ENCODE measurements around the gene NRK. TPM values are rescaled to one million over a fixed set of nuclear protein-coding genes. Genes with fewer than 3 reads are reported as not detected.

Gene NRK, protein sequence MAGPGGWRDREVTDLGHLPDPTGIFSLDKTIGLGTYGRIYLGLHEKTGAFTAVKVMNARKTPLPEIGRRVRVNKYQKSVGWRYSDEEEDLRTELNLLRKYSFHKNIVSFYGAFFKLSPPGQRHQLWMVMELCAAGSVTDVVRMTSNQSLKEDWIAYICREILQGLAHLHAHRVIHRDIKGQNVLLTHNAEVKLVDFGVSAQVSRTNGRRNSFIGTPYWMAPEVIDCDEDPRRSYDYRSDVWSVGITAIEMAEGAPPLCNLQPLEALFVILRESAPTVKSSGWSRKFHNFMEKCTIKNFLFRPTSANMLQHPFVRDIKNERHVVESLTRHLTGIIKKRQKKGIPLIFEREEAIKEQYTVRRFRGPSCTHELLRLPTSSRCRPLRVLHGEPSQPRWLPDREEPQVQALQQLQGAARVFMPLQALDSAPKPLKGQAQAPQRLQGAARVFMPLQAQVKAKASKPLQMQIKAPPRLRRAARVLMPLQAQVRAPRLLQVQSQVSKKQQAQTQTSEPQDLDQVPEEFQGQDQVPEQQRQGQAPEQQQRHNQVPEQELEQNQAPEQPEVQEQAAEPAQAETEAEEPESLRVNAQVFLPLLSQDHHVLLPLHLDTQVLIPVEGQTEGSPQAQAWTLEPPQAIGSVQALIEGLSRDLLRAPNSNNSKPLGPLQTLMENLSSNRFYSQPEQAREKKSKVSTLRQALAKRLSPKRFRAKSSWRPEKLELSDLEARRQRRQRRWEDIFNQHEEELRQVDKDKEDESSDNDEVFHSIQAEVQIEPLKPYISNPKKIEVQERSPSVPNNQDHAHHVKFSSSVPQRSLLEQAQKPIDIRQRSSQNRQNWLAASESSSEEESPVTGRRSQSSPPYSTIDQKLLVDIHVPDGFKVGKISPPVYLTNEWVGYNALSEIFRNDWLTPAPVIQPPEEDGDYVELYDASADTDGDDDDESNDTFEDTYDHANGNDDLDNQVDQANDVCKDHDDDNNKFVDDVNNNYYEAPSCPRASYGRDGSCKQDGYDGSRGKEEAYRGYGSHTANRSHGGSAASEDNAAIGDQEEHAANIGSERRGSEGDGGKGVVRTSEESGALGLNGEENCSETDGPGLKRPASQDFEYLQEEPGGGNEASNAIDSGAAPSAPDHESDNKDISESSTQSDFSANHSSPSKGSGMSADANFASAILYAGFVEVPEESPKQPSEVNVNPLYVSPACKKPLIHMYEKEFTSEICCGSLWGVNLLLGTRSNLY (N-terminal part only)
- 5.0 TPM for total RNA-seq
- 7.9 TPM for polyA plus RNA-seq (ENCODE audit: insufficient read depth, low read depth, low replicate concordance)
- long read RNA-seq, donor 1, result 0 reads
- long read RNA-seq, donor 2, result 0 reads
- long read RNA-seq, donor 3, result 0 reads
- long read RNA-seq, donor 4, result 0 reads
- long read RNA-seq, donor 5, result 0 reads
- long read RNA-seq, donor 6, result 0 reads
- long read RNA-seq, donor 7, partial matches to known transcripts, result 0 of 1 reads
- long read RNA-seq, donor 7, other reads (novel, unspliced or antisense), result 1 of 1 reads
- long read RNA-seq, donor 8, result 0 reads
- long read RNA-seq, donor 9, result 0 reads
- long read RNA-seq, donor 10, result 0 reads

DNA sequence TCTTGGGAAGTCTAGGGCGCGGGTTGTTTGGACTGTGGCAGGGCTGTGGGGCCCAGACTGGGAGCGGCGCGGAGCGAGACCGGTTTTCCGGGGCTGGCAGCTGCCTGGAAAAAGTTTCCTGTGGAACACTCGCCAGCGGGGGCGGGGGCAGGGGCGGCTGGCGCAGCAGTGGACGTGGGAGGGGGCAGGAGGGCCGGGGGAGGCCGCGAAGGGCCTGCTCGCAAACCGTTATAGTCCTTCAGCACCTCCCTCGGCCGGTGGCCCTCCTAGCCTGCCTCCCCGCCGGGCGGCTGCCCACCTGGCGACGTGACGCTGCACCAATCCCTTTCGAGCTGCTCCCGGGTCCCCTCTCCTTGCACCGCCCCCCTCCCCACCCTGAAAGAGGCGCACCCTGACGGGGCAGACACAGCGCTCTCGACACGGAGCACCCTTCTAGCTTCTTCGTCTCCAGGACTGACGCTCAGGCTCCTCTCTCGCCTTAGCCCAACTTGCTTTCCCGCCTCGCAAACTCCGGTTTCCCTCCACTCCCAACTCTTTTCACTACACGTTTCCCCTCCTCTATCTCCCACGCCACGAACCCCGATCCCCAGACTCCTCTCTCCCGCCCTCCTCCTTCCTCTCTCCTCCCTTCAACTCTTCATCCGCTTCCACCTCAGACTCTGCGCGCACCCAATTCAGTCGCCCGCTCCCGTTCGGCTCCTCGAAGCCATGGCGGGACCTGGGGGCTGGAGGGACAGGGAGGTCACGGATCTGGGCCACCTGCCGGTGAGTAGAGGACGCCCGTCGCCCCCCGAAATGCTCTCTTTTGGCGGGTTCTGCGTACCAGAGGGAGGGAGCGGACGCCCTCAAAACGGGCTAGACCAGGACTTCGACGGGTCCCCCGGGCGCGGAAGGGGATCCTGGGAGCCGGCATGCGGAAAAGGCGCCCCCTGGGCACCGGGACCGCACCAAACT lies at the start of gene NRK:
NRK (plus strand) TSS at position 402 of the 954 bp plus-strand sequence; CDS start at position 709, 307 bp downstream.
- H3K36me3 ChIP-seq (ENCODE audit: control insufficient read depth in 2 of 3, insufficient read depth in 3 of 3, low read length in 3 of 3), result no peaks in the 10 kb centered on the region
- no peaks in the 10 kb centered on the region for H3K9me3 ChIP-seq (ENCODE audit: control insufficient read depth in 2 of 3, insufficient read depth in 1 of 3, low read length in 3 of 3)
- peak; percentile 29 to 71 (median 37) for DNase-seq
- intact Hi-C loops (cut with DNase I), result no loop called here
- peak within 1 kb of the TSS; percentile 45 to 58 (median 56) for H3K4me3 ChIP-seq (ENCODE audit: low read length in 3 of 3)
- no peak for FAIRE-seq
- no peak within 1 kb of the TSS for H3K9ac ChIP-seq (ENCODE audit: low read length in 3 of 3)
- peaks cover 10% of the 10 kb centered on the region for H3K27me3 ChIP-seq (ENCODE audit: control insufficient read depth, insufficient read depth, low read length)
- H3K4me1 ChIP-seq (ENCODE audit: control insufficient read depth in 2 of 3, insufficient read depth in 2 of 3, low read depth in 1 of 3, low read length in 3 of 3), result peaks cover 0 to 3% (median 0%) of the 10 kb centered on the region in 3 donors
- TF ChIP-seq, protein P1, sequence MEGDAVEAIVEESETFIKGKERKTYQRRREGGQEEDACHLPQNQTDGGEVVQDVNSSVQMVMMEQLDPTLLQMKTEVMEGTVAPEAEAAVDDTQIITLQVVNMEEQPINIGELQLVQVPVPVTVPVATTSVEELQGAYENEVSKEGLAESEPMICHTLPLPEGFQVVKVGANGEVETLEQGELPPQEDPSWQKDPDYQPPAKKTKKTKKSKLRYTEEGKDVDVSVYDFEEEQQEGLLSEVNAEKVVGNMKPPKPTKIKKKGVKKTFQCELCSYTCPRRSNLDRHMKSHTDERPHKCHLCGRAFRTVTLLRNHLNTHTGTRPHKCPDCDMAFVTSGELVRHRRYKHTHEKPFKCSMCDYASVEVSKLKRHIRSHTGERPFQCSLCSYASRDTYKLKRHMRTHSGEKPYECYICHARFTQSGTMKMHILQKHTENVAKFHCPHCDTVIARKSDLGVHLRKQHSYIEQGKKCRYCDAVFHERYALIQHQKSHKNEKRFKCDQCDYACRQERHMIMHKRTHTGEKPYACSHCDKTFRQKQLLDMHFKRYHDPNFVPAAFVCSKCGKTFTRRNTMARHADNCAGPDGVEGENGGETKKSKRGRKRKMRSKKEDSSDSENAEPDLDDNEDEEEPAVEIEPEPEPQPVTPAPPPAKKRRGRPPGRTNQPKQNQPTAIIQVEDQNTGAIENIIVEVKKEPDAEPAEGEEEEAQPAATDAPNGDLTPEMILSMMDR (IDR thresholded peaks at IDR 0.05; ENCODE audit: borderline replicate concordance, extremely low read depth, insufficient read depth), result no peak
- H3K27ac ChIP-seq (ENCODE audit: low read depth in 2 of 2, low read length in 2 of 2), result no peak within 1 kb of the TSS

GRCh38 chrX:105773801-105774200 lies 48.5 kb upstream of the NRK start:
- FAIRE-seq, result no peak
- DNase-seq, result no peak
- TF ChIP-seq, protein P1 (IDR thresholded peaks at IDR 0.05; ENCODE audit: borderline replicate concordance, extremely low read depth, insufficient read depth), result no peak
- H3K9me3 ChIP-seq (ENCODE audit: control insufficient read depth in 2 of 3, insufficient read depth in 1 of 3, low read length in 3 of 3), result no peaks in the 10 kb centered on the region
- H3K4me3 ChIP-seq (ENCODE audit: low read length in 3 of 3), result no peak overlapping the region
- no peak overlapping the region for H3K27ac ChIP-seq (ENCODE audit: low read depth in 2 of 2, low read length in 2 of 2)
- no peaks in the 10 kb centered on the region for H3K4me1 ChIP-seq (ENCODE audit: control insufficient read depth in 2 of 3, insufficient read depth in 2 of 3, low read depth in 1 of 3, low read length in 3 of 3)
- no peak overlapping the region for H3K9ac ChIP-seq (ENCODE audit: low read length in 3 of 3)
- intact Hi-C loops (cut with DNase I), result no loop called here
- no peaks in the 10 kb centered on the region for H3K27me3 ChIP-seq (ENCODE audit: control insufficient read depth, insufficient read depth, low read length)
- no peaks in the 10 kb centered on the region for H3K36me3 ChIP-seq (ENCODE audit: control insufficient read depth in 2 of 3, insufficient read depth in 3 of 3, low read length in 3 of 3)

Data from kidney (tissue), 22 donors.